GM12878 (cell line): Measurements from ENCODE around the gene AADACL2.

Source experiments
- BHLHE40 ChIP-seq, 2 experiments: fragments of 450-650 bp in 1 of 2; IDR thresholded peaks; 2 replicates each; pipeline ENCODE4 v1.6.1; 2011 to 2017; ENCODE audit warnings: low read depth in 2 of 2, borderline replicate concordance in 1 of 2, improper control_type of control experiment in 1 of 2, low read length in 1 of 2, mild to moderate bottlenecking in 1 of 2
- CBX3 ChIP-seq: fragments of 200-600 bp; sonication (generic); IDR thresholded peaks from 2 replicates; pipeline ENCODE4 v1.6.1; 2016; ENCODE audit warnings: low read depth, borderline replicate concordance
- CEBPB ChIP-seq, 2 experiments: fragments of 150-350 bp in 1 of 2; IDR thresholded peaks; 2 replicates each; pipeline ENCODE4 v1.6.1; 2012 to 2014; ENCODE audit warnings: low read depth in 2 of 2, low read length in 2 of 2, borderline replicate concordance in 1 of 2, inconsistent platforms in 1 of 2
- CEBPZ ChIP-seq: fragments of 150-350 bp; IDR thresholded peaks from 2 replicates; pipeline ENCODE4 v1.6.1; 2016; ENCODE audit warnings: low read depth, low read length
- CTCF ChIP-seq, 3 experiments: IDR thresholded peaks in 2 of 3; conservative IDR thresholded peaks in 1 of 3; 2 replicates each; pipeline ENCODE4 v1.5.1; 2011; ENCODE audit warnings: low read depth in 3 of 3, low read length in 3 of 3, mild to moderate bottlenecking in 3 of 3, control low read depth in 2 of 3, moderate library complexity in 2 of 3, inconsistent platforms in 1 of 3, mixed read lengths in 1 of 3; ENCODE audit not compliant: control insufficient read depth in 2 of 3, insufficient read depth in 1 of 3; ENCODE audit errors: extremely low read depth in 1 of 3
- EZH2 ChIP-seq: IDR thresholded peaks from 2 replicates; pipeline ENCODE4 v1.6.1; 2012; ENCODE audit warnings: low read depth, mild to moderate bottlenecking, control low read depth, inconsistent platforms, low read length, borderline replicate concordance; ENCODE audit not compliant: control insufficient read depth
- IRF4 ChIP-seq: IDR thresholded peaks from 2 replicates; pipeline ENCODE4 v1.6.1; 2011; ENCODE audit warnings: low read depth, low read length
- JUNB ChIP-seq: IDR thresholded peaks from 2 replicates; pipeline ENCODE4 v1.6.1; 2016; ENCODE audit warnings: antibody characterized with exemption, mild to moderate bottlenecking
- MAX ChIP-seq: IDR thresholded peaks from 2 replicates; pipeline ENCODE4 v1.6.1; 2012; ENCODE audit warnings: low read depth, low read length, improper control_type of control experiment
- NR2C2 ChIP-seq: IDR thresholded peaks from 2 replicates; pipeline ENCODE4 v1.6.1; 2011; ENCODE audit warnings: borderline replicate concordance, low read depth; ENCODE audit not compliant: control insufficient read depth, insufficient read length
- PBX3 ChIP-seq: IDR thresholded peaks from 2 replicates; pipeline ENCODE4 v1.6.1; 2011; ENCODE audit warnings: mild to moderate bottlenecking, low read depth, low read length, moderate library complexity; ENCODE audit not compliant: insufficient replicate concordance
- POLR2AphosphoS5 ChIP-seq: IDR thresholded peaks from 2 replicates; pipeline ENCODE4 v1.6.1; 2011; ENCODE audit warnings: mild to moderate bottlenecking, low read length, inconsistent platforms
- REST ChIP-seq: IDR thresholded peaks from 2 replicates; pipeline ENCODE4 v1.6.1; 2012; ENCODE audit warnings: mild to moderate bottlenecking, low read depth, low read length
- RFX5 ChIP-seq: IDR thresholded peaks from 2 replicates; pipeline ENCODE4 v1.6.1; 2011; ENCODE audit warnings: low read depth, low read length, improper control_type of control experiment

- TF ChIP-seq CTCF (IDR thresholded peaks at IDR 0.05 in 2 of 3, conservative IDR thresholded peaks at IDR 0.05 in 1 of 3; ENCODE audit: control insufficient read depth in 2 of 3, extremely low read depth in 1 of 3, insufficient read depth in 1 of 3, low read depth in 3 of 3, low read length in 3 of 3) (no peak), POLR2AphosphoS5 (no peak), PBX3 (no peak), CBX3 (no peak), MAX (no peak), CEBPZ (no peak), JUNB (no peak), CEBPB (IDR thresholded peaks at IDR 0.05; ENCODE audit: borderline replicate concordance in 1 of 2, low read depth in 2 of 2, low read length in 2 of 2) (no peak), NR2C2 (no peak), RFX5 (no peak), IRF4 (no peak), BHLHE40 (IDR thresholded peaks at IDR 0.05; ENCODE audit: borderline replicate concordance in 1 of 2, low read depth in 2 of 2, low read length in 1 of 2) (no peak), REST (no peak), EZH2 (no peak)
These were observed 34.7 kb downstream of the AADACL2 start for GRCh38 chr3:151768393-151768930.
